ENCODE data around the gene OTOGL.

Gene OTOGL

DNA sequence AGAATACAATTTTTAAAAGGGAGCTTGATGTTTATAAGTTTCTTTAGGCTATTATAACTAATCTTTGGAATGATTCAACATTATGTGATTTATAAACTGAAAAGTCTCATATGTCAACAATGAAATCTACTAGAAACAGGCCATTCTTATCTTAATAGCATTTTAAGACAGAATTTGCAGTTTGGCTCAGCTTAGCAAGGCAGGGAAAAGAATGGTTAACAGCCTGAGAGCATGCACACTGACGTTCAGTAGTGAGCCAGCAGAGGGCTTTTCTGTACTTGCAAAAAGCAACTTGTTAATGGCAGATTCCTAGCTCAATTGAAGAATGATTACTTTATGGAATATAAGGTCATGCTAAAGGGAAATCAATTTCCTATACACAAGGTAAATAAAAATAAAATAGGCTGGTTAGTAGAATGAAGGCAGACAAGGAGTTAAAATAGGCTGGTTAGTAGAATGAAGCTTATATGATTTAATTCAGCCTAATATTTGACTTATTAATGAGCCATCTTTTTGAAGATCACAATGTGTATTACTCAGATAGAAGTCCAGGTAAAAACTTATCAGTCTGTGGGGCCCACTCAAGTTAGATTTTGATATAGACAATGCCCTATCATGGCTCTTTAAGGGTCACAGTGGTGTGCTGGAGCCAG lies 95.9 kb downstream of the OTOGL start:
- TF ChIP-seq FOXP2 (optimal IDR thresholded peaks at IDR 0.05; ENCODE audit: borderline replicate concordance, extremely low read depth, extremely low read length, insufficient read depth) = no peak
- no peak for TF ChIP-seq TAF1 (IDR thresholded peaks at IDR 0.05; ENCODE audit: borderline replicate concordance, insufficient read depth, low read length)
- TF ChIP-seq SIN3A (IDR thresholded peaks at IDR 0.05; ENCODE audit: borderline replicate concordance, insufficient read depth, low read length) = no peak
- TF ChIP-seq, protein P1, sequence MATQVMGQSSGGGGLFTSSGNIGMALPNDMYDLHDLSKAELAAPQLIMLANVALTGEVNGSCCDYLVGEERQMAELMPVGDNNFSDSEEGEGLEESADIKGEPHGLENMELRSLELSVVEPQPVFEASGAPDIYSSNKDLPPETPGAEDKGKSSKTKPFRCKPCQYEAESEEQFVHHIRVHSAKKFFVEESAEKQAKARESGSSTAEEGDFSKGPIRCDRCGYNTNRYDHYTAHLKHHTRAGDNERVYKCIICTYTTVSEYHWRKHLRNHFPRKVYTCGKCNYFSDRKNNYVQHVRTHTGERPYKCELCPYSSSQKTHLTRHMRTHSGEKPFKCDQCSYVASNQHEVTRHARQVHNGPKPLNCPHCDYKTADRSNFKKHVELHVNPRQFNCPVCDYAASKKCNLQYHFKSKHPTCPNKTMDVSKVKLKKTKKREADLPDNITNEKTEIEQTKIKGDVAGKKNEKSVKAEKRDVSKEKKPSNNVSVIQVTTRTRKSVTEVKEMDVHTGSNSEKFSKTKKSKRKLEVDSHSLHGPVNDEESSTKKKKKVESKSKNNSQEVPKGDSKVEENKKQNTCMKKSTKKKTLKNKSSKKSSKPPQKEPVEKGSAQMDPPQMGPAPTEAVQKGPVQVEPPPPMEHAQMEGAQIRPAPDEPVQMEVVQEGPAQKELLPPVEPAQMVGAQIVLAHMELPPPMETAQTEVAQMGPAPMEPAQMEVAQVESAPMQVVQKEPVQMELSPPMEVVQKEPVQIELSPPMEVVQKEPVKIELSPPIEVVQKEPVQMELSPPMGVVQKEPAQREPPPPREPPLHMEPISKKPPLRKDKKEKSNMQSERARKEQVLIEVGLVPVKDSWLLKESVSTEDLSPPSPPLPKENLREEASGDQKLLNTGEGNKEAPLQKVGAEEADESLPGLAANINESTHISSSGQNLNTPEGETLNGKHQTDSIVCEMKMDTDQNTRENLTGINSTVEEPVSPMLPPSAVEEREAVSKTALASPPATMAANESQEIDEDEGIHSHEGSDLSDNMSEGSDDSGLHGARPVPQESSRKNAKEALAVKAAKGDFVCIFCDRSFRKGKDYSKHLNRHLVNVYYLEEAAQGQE (IDR thresholded peaks at IDR 0.05; ENCODE audit: insufficient read depth in 1 of 2, low read depth in 2 of 2, low read length in 2 of 2) = no peak
- TF ChIP-seq POLR2AphosphoS5 (IDR thresholded peaks at IDR 0.05; ENCODE audit: low read depth, low read length) = no peak

DNA sequence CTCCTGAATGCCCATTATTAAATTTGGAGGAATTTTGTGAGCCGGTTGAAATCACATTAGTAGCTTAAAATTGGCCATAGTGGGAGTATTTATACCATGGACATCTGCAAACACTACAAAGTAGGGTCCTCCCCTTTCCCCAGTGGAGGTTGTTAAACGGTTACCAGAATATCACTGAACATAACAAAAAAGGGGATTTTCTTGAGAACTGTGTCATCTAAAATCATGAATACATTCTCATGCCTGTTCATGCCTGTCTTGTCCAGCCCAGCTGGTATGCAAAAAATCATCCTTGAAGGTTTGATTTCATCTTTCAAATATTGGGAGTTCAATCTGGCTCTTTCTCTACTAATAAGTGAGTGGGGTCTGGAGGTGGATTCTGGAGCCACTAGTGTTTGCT lies 96.4 kb downstream of the OTOGL start:
- TF ChIP-seq SIN3A (IDR thresholded peaks at IDR 0.05; ENCODE audit: borderline replicate concordance, insufficient read depth, low read length) = no peak

DNA sequence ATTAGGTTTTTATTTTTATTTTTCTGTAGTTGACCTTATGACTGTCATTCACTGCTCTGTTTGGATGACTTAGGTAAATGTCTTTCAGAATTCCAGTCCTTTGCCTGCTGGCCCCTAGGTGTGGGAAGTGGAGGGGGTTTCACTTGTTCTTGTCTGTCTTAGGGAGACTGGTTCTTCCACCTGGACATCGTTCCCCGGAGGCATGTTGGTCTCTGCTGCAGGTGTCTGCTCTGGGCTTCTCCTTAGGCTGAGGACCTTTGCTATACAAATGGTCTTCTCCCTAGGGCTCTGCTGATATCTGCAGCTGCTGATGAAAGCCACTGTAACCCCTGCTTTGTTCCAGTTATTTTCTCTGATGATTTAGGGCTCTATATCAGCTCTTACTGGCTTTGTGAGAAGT lies 97.1 kb downstream of the OTOGL start:
- TF ChIP-seq FOXP2 (optimal IDR thresholded peaks at IDR 0.05; ENCODE audit: borderline replicate concordance, extremely low read depth, extremely low read length, insufficient read depth) = no peak
- no peak for TF ChIP-seq TAF1 (IDR thresholded peaks at IDR 0.05; ENCODE audit: borderline replicate concordance, insufficient read depth, low read length)
- TF ChIP-seq POLR2AphosphoS5 (IDR thresholded peaks at IDR 0.05; ENCODE audit: low read depth, low read length) = no peak
- TF ChIP-seq SIN3A (IDR thresholded peaks at IDR 0.05; ENCODE audit: borderline replicate concordance, insufficient read depth, low read length) = no peak
- TF ChIP-seq, protein P1 (IDR thresholded peaks at IDR 0.05; ENCODE audit: insufficient read depth in 1 of 2, low read depth in 2 of 2, low read length in 2 of 2) = no peak

DNA sequence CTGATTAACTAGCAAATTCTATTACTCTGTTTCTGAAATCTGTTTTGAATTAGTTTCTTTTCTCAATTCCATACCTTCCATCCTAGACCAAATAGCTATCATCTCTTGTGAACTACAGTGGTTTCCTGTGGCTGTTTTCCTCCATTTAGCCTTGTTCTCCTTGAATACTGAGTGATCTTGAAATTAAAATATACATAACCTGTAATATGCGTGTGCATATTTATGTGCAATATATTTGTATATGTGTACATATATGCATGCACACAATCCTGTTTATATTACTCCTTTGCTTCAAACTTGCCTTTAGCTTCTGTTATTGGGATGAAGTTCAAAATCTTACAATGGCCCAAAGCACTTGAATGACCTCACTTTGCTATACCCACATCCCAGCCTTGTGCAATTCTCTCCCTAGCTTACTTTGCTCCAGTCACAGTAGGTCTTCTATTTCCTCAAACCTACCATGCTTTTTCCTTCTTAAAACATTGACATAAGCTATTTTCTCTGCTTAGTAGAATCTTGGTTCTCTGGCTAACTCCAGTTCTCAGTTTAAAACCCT lies 99.5 kb downstream of the OTOGL start:
- TF ChIP-seq, protein P1 (IDR thresholded peaks at IDR 0.05; ENCODE audit: insufficient read depth in 1 of 2, low read depth in 2 of 2, low read length in 2 of 2) = no peak
- TF ChIP-seq POLR2AphosphoS5 (IDR thresholded peaks at IDR 0.05; ENCODE audit: low read depth, low read length) (no peak), FOXP2 (optimal IDR thresholded peaks at IDR 0.05; ENCODE audit: borderline replicate concordance, extremely low read depth, extremely low read length, insufficient read depth) (no peak), TAF1 (IDR thresholded peaks at IDR 0.05; ENCODE audit: borderline replicate concordance, insufficient read depth, low read length) (no peak), SIN3A (IDR thresholded peaks at IDR 0.05; ENCODE audit: borderline replicate concordance, insufficient read depth, low read length) (no peak)

DNA sequence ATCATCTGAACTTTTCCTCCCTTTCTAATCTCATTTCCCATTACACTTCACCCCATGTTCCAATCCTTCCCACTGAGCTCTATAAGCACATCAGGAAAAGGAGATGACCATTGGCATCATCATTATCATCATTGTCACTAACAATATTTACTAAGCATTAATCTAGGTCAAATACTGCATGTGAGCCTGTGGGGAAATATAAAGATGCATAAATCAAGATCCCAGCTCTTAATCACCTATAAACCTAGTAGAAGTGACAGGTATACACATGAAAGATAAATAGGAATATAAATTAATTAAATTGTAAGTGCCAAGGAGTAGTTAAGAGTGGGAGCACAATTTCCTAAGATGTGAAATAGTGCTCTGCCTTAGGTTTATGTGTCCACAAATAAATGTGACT lies 100.6 kb downstream of the OTOGL start:
- TF ChIP-seq FOXP2 (optimal IDR thresholded peaks at IDR 0.05; ENCODE audit: borderline replicate concordance, extremely low read depth, extremely low read length, insufficient read depth) (no peak), POLR2AphosphoS5 (IDR thresholded peaks at IDR 0.05; ENCODE audit: low read depth, low read length) (no peak), SIN3A (IDR thresholded peaks at IDR 0.05; ENCODE audit: borderline replicate concordance, insufficient read depth, low read length) (no peak), TAF1 (IDR thresholded peaks at IDR 0.05; ENCODE audit: borderline replicate concordance, insufficient read depth, low read length) (no peak)
- TF ChIP-seq, protein P1 (IDR thresholded peaks at IDR 0.05; ENCODE audit: insufficient read depth in 1 of 2, low read depth in 2 of 2, low read length in 2 of 2) = no peak
